ENCODE measurements around the gene EIF3B.

EIF3B gene

GRCh38 chr7:2403718-2404648 is 49.4 kb downstream of the EIF3B start:
- Histone ChIP-seq H3K4me1 (ENCODE audit: control insufficient read depth, insufficient read depth, low read length) (peaks cover 11% of the 10 kb centered on the region), H3K36me3 (ENCODE audit: control insufficient read depth, insufficient read depth, low read length) (no peaks in the 10 kb centered on the region), H3K27me3 (ENCODE audit: control insufficient read depth, insufficient read depth, low read length) (no peaks in the 10 kb centered on the region), H3K4me3 (ENCODE audit: low read depth, low read length) (peak overlapping the region; percentile 93), H3K9me3 (ENCODE audit: control insufficient read depth, insufficient read depth, low read length) (no peaks in the 10 kb centered on the region), H3K9ac (ENCODE audit: low read depth, low read length) (peak overlapping the region; percentile 45; the same call in 1 of the 2 replicates), H3K27ac (ENCODE audit: low read depth, low read length) (no peak overlapping the region)

- no peak overlapping the region for H3K9ac ChIP-seq (ENCODE audit: low read depth, low read length)
- no peak overlapping the region for H3K27ac ChIP-seq (ENCODE audit: low read depth, low read length)
- H3K4me1 ChIP-seq (ENCODE audit: control insufficient read depth, insufficient read depth, low read length): peaks cover 9% of the 10 kb centered on the region
- H3K27me3 ChIP-seq (ENCODE audit: control insufficient read depth, insufficient read depth, low read length): no peaks in the 10 kb centered on the region
- H3K4me3 ChIP-seq (ENCODE audit: low read depth, low read length): peak overlapping the region; percentile 93
- H3K36me3 ChIP-seq (ENCODE audit: control insufficient read depth, insufficient read depth, low read length): no peaks in the 10 kb centered on the region
- H3K9me3 ChIP-seq (ENCODE audit: control insufficient read depth, insufficient read depth, low read length): no peaks in the 10 kb centered on the region
Observed at GRCh38 chr7:2404714-2405119, 50.1 kb downstream of the EIF3B start.

GRCh38 chr7:2405201-2405600 is 50.6 kb downstream of the EIF3B start:
- Histone ChIP-seq H3K4me3 (ENCODE audit: low read depth, low read length) (no peak overlapping the region), H3K9ac (ENCODE audit: low read depth, low read length) (no peak overlapping the region), H3K27me3 (ENCODE audit: control insufficient read depth, insufficient read depth, low read length) (no peaks in the 10 kb centered on the region), H3K4me1 (ENCODE audit: control insufficient read depth, insufficient read depth, low read length) (peaks cover 5% of the 10 kb centered on the region), H3K9me3 (ENCODE audit: control insufficient read depth, insufficient read depth, low read length) (no peaks in the 10 kb centered on the region), H3K36me3 (ENCODE audit: control insufficient read depth, insufficient read depth, low read length) (no peaks in the 10 kb centered on the region), H3K27ac (ENCODE audit: low read depth, low read length) (no peak overlapping the region)

GRCh38 chr7:2405601-2406345 is 51.1 kb downstream of the EIF3B start:
- no peaks in the 10 kb centered on the region for H3K9me3 ChIP-seq (ENCODE audit: control insufficient read depth, insufficient read depth, low read length)
- no peaks in the 10 kb centered on the region for H3K27me3 ChIP-seq (ENCODE audit: control insufficient read depth, insufficient read depth, low read length)
- peaks cover 2% of the 10 kb centered on the region; the same call in 1 of the 2 replicates for H3K4me1 ChIP-seq (ENCODE audit: control insufficient read depth, insufficient read depth, low read length)
- H3K9ac ChIP-seq (ENCODE audit: low read depth, low read length): no peak overlapping the region
- no peaks in the 10 kb centered on the region for H3K36me3 ChIP-seq (ENCODE audit: control insufficient read depth, insufficient read depth, low read length)
- no peak overlapping the region for H3K27ac ChIP-seq (ENCODE audit: low read depth, low read length)
- no peak overlapping the region for H3K4me3 ChIP-seq (ENCODE audit: low read depth, low read length)

GRCh38 chr7:2409745-2410414 is 55.3 kb downstream of the EIF3B start:
- no peaks in the 10 kb centered on the region for H3K27me3 ChIP-seq (ENCODE audit: control insufficient read depth, insufficient read depth, low read length)
- H3K4me1 ChIP-seq (ENCODE audit: control insufficient read depth, insufficient read depth, low read length): peaks cover 3% of the 10 kb centered on the region; the same call in 1 of the 2 replicates
- no peak overlapping the region for H3K9ac ChIP-seq (ENCODE audit: low read depth, low read length)
- H3K9me3 ChIP-seq (ENCODE audit: control insufficient read depth, insufficient read depth, low read length): no peaks in the 10 kb centered on the region
- no peaks in the 10 kb centered on the region for H3K36me3 ChIP-seq (ENCODE audit: control insufficient read depth, insufficient read depth, low read length)
- no peak overlapping the region for H3K27ac ChIP-seq (ENCODE audit: low read depth, low read length)
- no peak overlapping the region for H3K4me3 ChIP-seq (ENCODE audit: low read depth, low read length)

GRCh38 chr7:2411049-2411448 is 56.4 kb downstream of the EIF3B start:
- no peaks in the 10 kb centered on the region for H3K9me3 ChIP-seq (ENCODE audit: control insufficient read depth, insufficient read depth, low read length)
- H3K4me1 ChIP-seq (ENCODE audit: control insufficient read depth, insufficient read depth, low read length): peaks cover 3% of the 10 kb centered on the region; the same call in 1 of the 2 replicates
- H3K4me3 ChIP-seq (ENCODE audit: low read depth, low read length): no peak overlapping the region
- no peaks in the 10 kb centered on the region for H3K36me3 ChIP-seq (ENCODE audit: control insufficient read depth, insufficient read depth, low read length)
- H3K9ac ChIP-seq (ENCODE audit: low read depth, low read length): no peak overlapping the region
- no peaks in the 10 kb centered on the region for H3K27me3 ChIP-seq (ENCODE audit: control insufficient read depth, insufficient read depth, low read length)
- H3K27ac ChIP-seq (ENCODE audit: low read depth, low read length): no peak overlapping the region

GRCh38 chr7:2411815-2412586 is 57.4 kb downstream of the EIF3B start:
- Histone ChIP-seq H3K4me3 (ENCODE audit: low read depth, low read length) (no peak overlapping the region), H3K9ac (ENCODE audit: low read depth, low read length) (no peak overlapping the region), H3K36me3 (ENCODE audit: control insufficient read depth, insufficient read depth, low read length) (no peaks in the 10 kb centered on the region), H3K4me1 (ENCODE audit: control insufficient read depth, insufficient read depth, low read length) (peaks cover 6% of the 10 kb centered on the region; the same call in 1 of the 2 replicates), H3K9me3 (ENCODE audit: control insufficient read depth, insufficient read depth, low read length) (no peaks in the 10 kb centered on the region), H3K27me3 (ENCODE audit: control insufficient read depth, insufficient read depth, low read length) (no peaks in the 10 kb centered on the region), H3K27ac (ENCODE audit: low read depth, low read length) (peak overlapping the region; percentile 12)

GRCh38 chr7:2412587-2413201 is 58.1 kb downstream of the EIF3B start:
- H3K4me3 ChIP-seq (ENCODE audit: low read depth, low read length): no peak overlapping the region
- no peaks in the 10 kb centered on the region for H3K36me3 ChIP-seq (ENCODE audit: control insufficient read depth, insufficient read depth, low read length)
- peak overlapping the region; percentile 24 for H3K27ac ChIP-seq (ENCODE audit: low read depth, low read length)
- H3K27me3 ChIP-seq (ENCODE audit: control insufficient read depth, insufficient read depth, low read length): no peaks in the 10 kb centered on the region
- H3K9ac ChIP-seq (ENCODE audit: low read depth, low read length): no peak overlapping the region
- H3K4me1 ChIP-seq (ENCODE audit: control insufficient read depth, insufficient read depth, low read length): peaks cover 6% of the 10 kb centered on the region; the same call in 1 of the 2 replicates
- no peaks in the 10 kb centered on the region for H3K9me3 ChIP-seq (ENCODE audit: control insufficient read depth, insufficient read depth, low read length)

GRCh38 chr7:2416063-2416462 is 61.4 kb downstream of the EIF3B start:
- Histone ChIP-seq H3K9me3 (ENCODE audit: control insufficient read depth, insufficient read depth, low read length) (no peaks in the 10 kb centered on the region), H3K27me3 (ENCODE audit: control insufficient read depth, insufficient read depth, low read length) (no peaks in the 10 kb centered on the region), H3K36me3 (ENCODE audit: control insufficient read depth, insufficient read depth, low read length) (no peaks in the 10 kb centered on the region), H3K4me1 (ENCODE audit: control insufficient read depth, insufficient read depth, low read length) (peaks cover 6% of the 10 kb centered on the region; the same call in 1 of the 2 replicates), H3K4me3 (ENCODE audit: low read depth, low read length) (no peak overlapping the region), H3K27ac (ENCODE audit: low read depth, low read length) (peak overlapping the region; percentile 36), H3K9ac (ENCODE audit: low read depth, low read length) (no peak overlapping the region)

GRCh38 chr7:2416650-2417049 is 62.0 kb downstream of the EIF3B start:
- Histone ChIP-seq H3K9ac (ENCODE audit: low read depth, low read length) (no peak overlapping the region), H3K4me3 (ENCODE audit: low read depth, low read length) (no peak overlapping the region), H3K27me3 (ENCODE audit: control insufficient read depth, insufficient read depth, low read length) (no peaks in the 10 kb centered on the region), H3K9me3 (ENCODE audit: control insufficient read depth, insufficient read depth, low read length) (no peaks in the 10 kb centered on the region), H3K27ac (ENCODE audit: low read depth, low read length) (peak overlapping the region; percentile 36), H3K36me3 (ENCODE audit: control insufficient read depth, insufficient read depth, low read length) (no peaks in the 10 kb centered on the region), H3K4me1 (ENCODE audit: control insufficient read depth, insufficient read depth, low read length) (peaks cover 6% of the 10 kb centered on the region; the same call in 1 of the 2 replicates)

Data from HUES48 (cell line).